GM23248 (cell line): ENCODE results near the gene MACIR.

Experiments
- EZH2 ChIP-seq: fragments of 200-600 bp; sonication (generic); IDR thresholded peaks from 2 replicates; pipeline ENCODE4 v1.6.1; 2018; ENCODE audit warnings: antibody characterized with exemption, mild to moderate bottlenecking; ENCODE audit not compliant: insufficient read depth, poor library complexity, severe bottlenecking
- EZH2phosphoT487 ChIP-seq: fragments of 200-600 bp; sonication (generic); IDR thresholded peaks from 2 replicates; pipeline ENCODE4 v1.6.1; 2018; ENCODE audit warnings: antibody characterized with exemption, moderate library complexity, mild to moderate bottlenecking, low read depth; ENCODE audit not compliant: insufficient read depth

DNA sequence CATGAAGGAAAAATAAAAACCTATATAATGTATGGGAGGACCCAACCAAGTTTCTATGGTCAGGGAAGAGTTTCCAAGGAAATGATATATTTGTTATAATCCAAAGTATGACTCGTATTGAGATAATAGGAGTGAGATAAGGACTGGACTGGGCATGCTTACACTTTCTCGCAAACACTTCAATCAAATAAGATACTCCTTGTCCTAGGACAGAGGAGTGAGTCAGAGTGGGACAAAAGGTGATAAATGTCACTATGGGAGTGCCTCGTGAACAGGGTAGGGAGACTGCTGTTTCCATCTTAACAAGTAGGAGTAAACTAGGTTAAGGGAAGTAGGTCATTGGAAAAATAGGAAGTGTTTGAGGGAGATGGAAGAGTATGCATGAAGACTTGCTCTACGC, 47.2 kb downstream of the MACIR start:
- TF ChIP-seq EZH2phosphoT487 = no peak
- TF ChIP-seq EZH2 = no peak
